HepG2 (cell line): ENCODE results near the gene PLA2G4B. TPM values are rescaled to one million over a fixed set of nuclear protein-coding genes. Genes with fewer than 3 reads are reported as not detected.

Experiments
- ATAC-seq: fragments of 200-7000 bp; cut with Tn5 transposase; 3 replicates; pipeline ENCODE4 v1.9.1; 2020; ENCODE audit warnings: mild to moderate bottlenecking, moderate library complexity
- BruUV-seq: library from RNA; stranded (reverse); fragments of 400-500 nt; replicated peaks from 2 replicates; lab custom pipeline; 2021; lab: Mats Ljungman, UMichigan
- CTCF ChIA-PET: fragments of 300-600 bp; formaldehyde crosslinking; extraction: SDS; loops from one replicate; lab custom pipeline; 2021; ENCODE audit warnings: low total read pairs, inconsistent platforms, low intra/inter-chr PET ratio; lab: Yijun Ruan, JAX
- POLR2A ChIA-PET: fragments of 350-600 bp; sonication (Branson Sonifier 250); formaldehyde crosslinking; loops from one replicate; lab custom pipeline; 2020; ENCODE audit warnings: antibody characterized with exemption, inconsistent platforms; lab: Yijun Ruan, JAX
- DNase-seq: peaks from one replicate; pipeline ENCODE4 v3.0.0-alpha.2; 2015; ENCODE audit warnings: low spot score
- FAIRE-seq: peaks from 3 replicates; lab custom pipeline; 2011; peaks lifted over from hg19 to GRCh38; lab: Jason Lieb, UNC
- H2AFZ ChIP-seq: one replicate; pipeline ENCODE4 v1.6.1; 2011; ENCODE audit warnings: low read length, inconsistent platforms
- H3K27ac ChIP-seq: fragments of 300-600 bp; 3 replicates; pipeline ENCODE4 v1.8.0; 2011; ENCODE audit warnings: mixed run types, mild to moderate bottlenecking, mixed read lengths, low read length, inconsistent platforms; ENCODE audit not compliant: insufficient read depth; ENCODE audit errors: extremely low read length
- H3K27me3 ChIP-seq, 2 experiments: fragments of 200-600 bp in 1 of 2; 2 replicates in 1 of 2; 3 replicates in 1 of 2; pipeline versions ENCODE4 v1.6.0 to v1.8.0; 2011; ENCODE audit warnings: low read length in 2 of 2, mild to moderate bottlenecking in 2 of 2, moderate library complexity in 2 of 2, inconsistent platforms in 1 of 2; ENCODE audit not compliant: insufficient read depth in 2 of 2, control insufficient read depth in 1 of 2
- H3K36me3 ChIP-seq, 2 experiments: fragments of 200-600 bp in 1 of 2; replicated peaks in 1 of 2; 2 replicates in 1 of 2; 3 replicates in 1 of 2; pipeline versions ENCODE4 v1.5.1 to v1.8.0; 2011; ENCODE audit warnings: low read length in 2 of 2, inconsistent platforms in 1 of 2; ENCODE audit not compliant: insufficient read depth in 2 of 2, control insufficient read depth in 1 of 2
- H3K4me1 ChIP-seq: 2 replicates; pipeline ENCODE4 v1.5.1; 2012; ENCODE audit warnings: low read length, inconsistent platforms; ENCODE audit not compliant: insufficient read depth
- H3K4me2 ChIP-seq: 2 replicates; pipeline ENCODE4 v1.6.0; 2011; ENCODE audit warnings: low read depth, low read length, inconsistent platforms
- H3K4me3 ChIP-seq, 3 experiments: fragments of 200-600 bp in 1 of 3; sonication (generic), shearing (Covaris generic) in 1 of 3; replicated peaks in 1 of 3; 2 replicates each; pipeline ENCODE4 v1.5.1; 2011 to 2016; ENCODE audit warnings: low read length in 3 of 3, inconsistent platforms in 2 of 3, low read depth in 2 of 3, mild to moderate bottlenecking in 2 of 3, control low read depth in 1 of 3, mixed read lengths in 1 of 3; ENCODE audit not compliant: insufficient read depth in 1 of 3
- H3K79me2 ChIP-seq: one replicate; pipeline ENCODE4 v1.6.1; 2011; ENCODE audit warnings: low read length, inconsistent platforms; ENCODE audit not compliant: insufficient read depth
- H3K9ac ChIP-seq: 2 replicates; pipeline ENCODE4 v1.6.0; 2011; ENCODE audit warnings: mild to moderate bottlenecking, low read depth, low read length, inconsistent platforms; ENCODE audit not compliant: insufficient read depth
- H3K9me3 ChIP-seq: 2 replicates; pipeline ENCODE4 v1.5.1; 2012; ENCODE audit warnings: mild to moderate bottlenecking, low read length
- H4K20me1 ChIP-seq: 2 replicates; pipeline ENCODE4 v1.6.0; 2011; ENCODE audit warnings: inconsistent platforms, mild to moderate bottlenecking, low read length, moderate library complexity; ENCODE audit not compliant: insufficient read depth
- ATAD3A ChIP-seq: sonication (generic); formaldehyde crosslinking; IDR thresholded peaks from 2 replicates; pipeline ENCODE4 v1.4.0; 2020; ENCODE audit warnings: missing genetic modification reagents
- ATF6 ChIP-seq: sonication (generic); formaldehyde crosslinking; conservative IDR thresholded peaks from 2 replicates; pipeline ENCODE4 v1.4.0; 2020; ENCODE audit warnings: missing genetic modification reagents
- ATM ChIP-seq: fragments of 450-650 bp; IDR thresholded peaks from 2 replicates; pipeline ENCODE4 v1.7.1; 2017; ENCODE audit warnings: mild to moderate bottlenecking, borderline replicate concordance
- BORCS8-MEF2B ChIP-seq: sonication (generic); formaldehyde crosslinking; IDR thresholded peaks from 2 replicates; pipeline ENCODE4 v1.8.0; 2022; ENCODE audit warnings: mild to moderate bottlenecking, missing genetic modification reagents
- IRF9 ChIP-seq: sonication (generic); formaldehyde crosslinking; IDR thresholded peaks from 2 replicates; pipeline ENCODE4 v1.8.0; 2022; ENCODE audit warnings: missing genetic modification reagents, mild to moderate bottlenecking, borderline replicate concordance
- MIER2 ChIP-seq: IDR thresholded peaks from 2 replicates; pipeline ENCODE4 v1.6.1; 2016; ENCODE audit warnings: missing biosample characterization, missing genetic modification reagents
- MLLT10 ChIP-seq: sonication (generic); formaldehyde crosslinking; IDR thresholded peaks from 2 replicates; pipeline ENCODE4 v1.4.0; 2020; ENCODE audit warnings: missing genetic modification reagents
- MTA3 ChIP-seq: sonication (generic); formaldehyde crosslinking; IDR thresholded peaks from 2 replicates; pipeline ENCODE4 v1.4.0; 2020; ENCODE audit warnings: missing genetic modification reagents
- ONECUT2 ChIP-seq: sonication (generic); formaldehyde crosslinking; IDR thresholded peaks from 2 replicates; pipeline ENCODE4 v1.4.0; 2020; ENCODE audit warnings: missing genetic modification reagents
- RORA ChIP-seq: sonication (generic); formaldehyde crosslinking; IDR thresholded peaks from 2 replicates; pipeline ENCODE4 v1.5.0; 2020; ENCODE audit warnings: mild to moderate bottlenecking, missing genetic modification reagents, moderate library complexity
- SAFB2 ChIP-seq: sonication (generic); formaldehyde crosslinking; IDR thresholded peaks from 2 replicates; pipeline ENCODE4 v1.5.1; 2020; ENCODE audit warnings: missing genetic modification reagents, low read depth, mild to moderate bottlenecking, borderline replicate concordance
- THAP8 ChIP-seq: sonication (generic); formaldehyde crosslinking; IDR thresholded peaks from 2 replicates; pipeline ENCODE4 v1.5.1; 2020; ENCODE audit warnings: missing genetic modification reagents, mild to moderate bottlenecking, borderline replicate concordance
- ZEB1 ChIP-seq: IDR thresholded peaks from 2 replicates; pipeline ENCODE4 v1.6.1; 2012; ENCODE audit warnings: mild to moderate bottlenecking, low read depth, inconsistent platforms; ENCODE audit not compliant: insufficient replicate concordance
- ZKSCAN1 ChIP-seq: fragments of 150-350 bp; IDR thresholded peaks from 2 replicates; pipeline ENCODE4 v1.6.1; 2014; ENCODE audit warnings: low read length
- ZNF18 ChIP-seq: sonication (generic); formaldehyde crosslinking; IDR thresholded peaks from 2 replicates; pipeline ENCODE4 v1.8.0; 2022; ENCODE audit warnings: mild to moderate bottlenecking, missing genetic modification reagents; ENCODE audit not compliant: insufficient replicate concordance
- ZNF256 ChIP-seq: sonication (generic); formaldehyde crosslinking; conservative IDR thresholded peaks from 2 replicates; pipeline ENCODE4 v1.4.0; 2020; ENCODE audit warnings: missing genetic modification reagents
- ZNF414 ChIP-seq: sonication (generic); formaldehyde crosslinking; IDR thresholded peaks from 2 replicates; pipeline ENCODE4 v1.5.0; 2020; ENCODE audit warnings: missing genetic modification reagents
- ZNF431 ChIP-seq: sonication (generic); formaldehyde crosslinking; IDR thresholded peaks from 2 replicates; pipeline ENCODE4 v1.9.0; 2022; ENCODE audit warnings: missing genetic modification reagents, low read depth, mild to moderate bottlenecking, borderline replicate concordance
- ZNF580 ChIP-seq: IDR thresholded peaks from 2 replicates; pipeline ENCODE4 v1.6.1; 2016; ENCODE audit warnings: low read depth, borderline replicate concordance
- ZSCAN9 ChIP-seq: IDR thresholded peaks from 2 replicates; pipeline ENCODE4 v1.6.1; 2016; ENCODE audit warnings: borderline replicate concordance
- WGBS: methylation state at CpG from one replicate; pipeline ENCODE4 v1.1.6; 2017; ENCODE audit warnings: low lambda C conversion rate; 5-methylcytosine and 5-hydroxymethylcytosine counted together
- in situ Hi-C: cut with HindIII; loops from 2 replicates; pipeline ENCODE4 v1.10.0; 2017; ENCODE audit warnings: low pct_unique_long_range_greater_than_20kb; ENCODE audit not compliant: extremely low pct_ligation_motif_present
- intact Hi-C: fragments of 100-400 bp; cut with micrococcal nuclease; formaldehyde crosslinking; loops from one replicate; pipeline ENCODE4 v1.10.0; 2022; ENCODE audit not compliant: unreplicated experiment
- polyA plus RNA-seq, 8 experiments: library from polyadenylated mRNA; depleted of rRNA in 3 of 8; stranded (reverse) in 7 of 8; unstranded in 1 of 8; fragments of >200 nt; fragmentation: Illumina TruSeq in 4 of 8; extraction: Trizol in 4 of 8; gene quantifications; 2 replicates each; pipeline versions ENCODE4 v1.2.1 to v1.2.3, GENCODE V29; 2011 to 2016; ENCODE audit warnings: low read depth in 4 of 8, missing spikeins in 1 of 8, mixed read lengths in 1 of 8; ENCODE audit not compliant: insufficient read depth in 1 of 8
- total RNA-seq, 5 experiments: library from RNA; depleted of rRNA; stranded (reverse); fragments of >200 nt; fragmentation: Illumina TruSeq; extraction: Trizol; gene quantifications; 2 replicates each; pipeline ENCODE4 v1.2.3, GENCODE V29; 2016; ENCODE audit warnings: low read depth in 1 of 5

Gene PLA2G4B
- total and polyA plus RNA-seq, 2 of the 13 experiments (the other 11 are each of a cell fraction or from before 2014, with no cell fraction given), result 5.1 to 8.0 TPM

- no peak overlapping the region for H3K9ac ChIP-seq
- TF ChIP-seq RORA (CRISPR knock-in tag), result no peak
- no peak for TF ChIP-seq ZNF414 (CRISPR knock-in tag)
- TF ChIP-seq ATM, result no peak
- no peak for TF ChIP-seq ZSCAN9 (CRISPR knock-in tag)
- no peak for TF ChIP-seq ZNF18 (CRISPR knock-in tag)
- no peak for TF ChIP-seq MTA3
- TF ChIP-seq ZKSCAN1, result no peak
- no peak for TF ChIP-seq ATAD3A (CRISPR knock-in tag)
- TF ChIP-seq ZNF580 (CRISPR knock-in tag), result no peak
- no peak for TF ChIP-seq BORCS8-MEF2B
- no peak for TF ChIP-seq MIER2 (CRISPR knock-in tag)
- no peak for TF ChIP-seq ZNF256
- no peak for TF ChIP-seq SAFB2 (CRISPR knock-in tag)
- TF ChIP-seq ZNF431 (CRISPR knock-in tag), result no peak
- TF ChIP-seq MLLT10 (CRISPR knock-in tag), result no peak
- TF ChIP-seq ONECUT2 (CRISPR knock-in tag), result no peak
- TF ChIP-seq ATF6 (CRISPR knock-in tag), result no peak
- TF ChIP-seq THAP8 (CRISPR knock-in tag), result no peak
- TF ChIP-seq IRF9, result no peak
- TF ChIP-seq ZEB1, result no peak
- TF ChIP-seq, all 625 proteins: peak for 0
- Histone ChIP-seq H3K27me3 (no peaks in the 10 kb centered on the region), H3K36me3 (peaks cover 3 to 21% of the 10 kb centered on the region in 2 experiments; a peak in 4 of 5 replicates), H3K4me1 (no peaks in the 10 kb centered on the region), H4K20me1 (no peaks in the 10 kb centered on the region), H2AFZ (no peak overlapping the region), H3K4me3 (no peak overlapping the region), H3K27ac (no peak overlapping the region), H3K79me2 (no peaks in the 10 kb centered on the region), H3K4me2 (no peak overlapping the region), H3K9me3 (no peaks in the 10 kb centered on the region)
- in situ Hi-C loops, result no loop called here
- POLR2A ChIA-PET, result no interaction called here
- CTCF ChIA-PET, result no interaction called here
- ATAC-seq (no peak), DNase-seq (no peak), FAIRE-seq (no peak)
- intact Hi-C loops, result no loop called here
- BruUV-seq, result no TSS peak
- 91% methylated on average over 4 of the region's 6 CpGs for WGBS
These were observed 16.2 kb upstream of the PLA2G4B start for GRCh38 chr15:41822471-41822870.
